Prostate gland (tissue), 2 donors: ENCODE data around the gene GREB1. TPM values are rescaled to one million over a fixed set of nuclear protein-coding genes. Genes with fewer than 3 reads are reported as not detected.
A peak's percentile ranks its signal among the peaks of the same experiment; 100 is the strongest.

ENCODE experiments used
- DNase-seq: peaks from one replicate; pipeline ENCODE4 v3.0.0-alpha.2; 2019; ENCODE audit warnings: low spot score
- H3K27ac ChIP-seq, 2 donors: fragments of 200-600 bp; sonication (generic); 2 replicates each; pipeline ENCODE4 v1.5.1; 2017 to 2019
- H3K27me3 ChIP-seq: fragments of 200-600 bp; sonication (generic); replicated peaks from 2 replicates; pipeline ENCODE4 v1.5.1; 2019; ENCODE audit not compliant: insufficient read depth
- H3K36me3 ChIP-seq, 2 donors: fragments of 200-600 bp; sonication (generic); 1 replicate in 1 of 2; 2 replicates in 1 of 2; pipeline versions ENCODE4 v1.5.1 to v1.8.1; 2017 to 2019
- H3K4me1 ChIP-seq: fragments of 200-600 bp; sonication (generic); replicated peaks from 2 replicates; pipeline ENCODE4 v1.5.1; 2019
- H3K4me3 ChIP-seq, 2 donors: fragments of 200-600 bp; sonication (generic); 2 replicates each; pipeline ENCODE4 v1.5.1; 2017 to 2019
- H3K9me3 ChIP-seq: fragments of 200-600 bp; sonication (generic); 2 replicates; pipeline ENCODE4 v1.5.1; 2017
- CTCF ChIP-seq, 4 experiments: fragments of 200-600 bp in 2 of 4; fragments of 450-650 bp in 2 of 4; sonication (generic) in 2 of 4; IDR thresholded peaks; 1 replicate in 3 of 4; 2 replicates in 1 of 4; pipeline ENCODE4 v1.5.1; 2016 to 2019; ENCODE audit warnings: antibody characterized with exemption in 4 of 4, mild to moderate bottlenecking in 2 of 4, moderate library complexity in 2 of 4
- POLR2A ChIP-seq: fragments of 450-650 bp; IDR thresholded peaks from one replicate; pipeline ENCODE4 v1.6.1; 2016; ENCODE audit warnings: antibody characterized with exemption, mild to moderate bottlenecking
- POLR2AphosphoS5 ChIP-seq: sonication (generic); formaldehyde crosslinking; IDR thresholded peaks from one replicate; pipeline ENCODE4 v1.6.1; 2017; ENCODE audit warnings: antibody characterized with exemption
- WGBS: methylation state at CpG from one replicate; pipeline ENCODE4 v1.1.5; 2018; 5-methylcytosine and 5-hydroxymethylcytosine counted together
- intact Hi-C: fragments of 100-400 bp; cut with DNase I; formaldehyde crosslinking; loops from one replicate; pipeline ENCODE4 v1.14.2; 2022
- total RNA-seq, 2 donors: library from RNA; depleted of rRNA; stranded (reverse); fragments of >200 nt; gene quantifications; one replicate each; pipeline ENCODE4 v1.1.0, GENCODE V29; 2016

The GREB1 gene
- total RNA-seq, 2 donors from 2014 or later, result 224 to 392 TPM

- Histone ChIP-seq H3K36me3 (no peaks in the 10 kb centered on the region), H3K4me1 (no peaks in the 10 kb centered on the region), H3K9me3 (no peaks in the 10 kb centered on the region), H3K27ac (peak overlapping the region; percentile 37 to 57), H3K27me3 (no peaks in the 10 kb centered on the region), H3K4me3 (no peak overlapping the region)
- TF ChIP-seq CTCF (IDR thresholded peaks at IDR 0.05) (no peak), POLR2AphosphoS5 (peak; percentile 65)
- 29% methylated on average over 8 of the region's 8 CpGs for WGBS
- intact Hi-C loops, result no loop called here
- DNase-seq, result peak; percentile 32
Observed at GRCh38 chr2:11508279-11508678, 25.6 kb upstream of the GREB1 start.

GRCh38 chr2:11509657-11510360 lies 24.0 kb upstream of the GREB1 start:
- WGBS, result 86% methylated on average over 3 of the region's 3 CpGs
- intact Hi-C loops, result no loop called here
- H3K36me3 ChIP-seq, result no peaks in the 10 kb centered on the region

GRCh38 chr2:11512431-11512830 lies 21.4 kb upstream of the GREB1 start:
- WGBS, result 70% methylated on average over 5 of the region's 5 CpGs
- H3K27ac ChIP-seq, result no peak overlapping the region
- no peaks in the 10 kb centered on the region for H3K4me1 ChIP-seq
- DNase-seq, result no peak
- no peak for TF ChIP-seq CTCF (IDR thresholded peaks at IDR 0.05)
- no peak for TF ChIP-seq POLR2AphosphoS5
- no peak for TF ChIP-seq POLR2A
- H3K9me3 ChIP-seq, result no peaks in the 10 kb centered on the region
- no peak overlapping the region for H3K4me3 ChIP-seq
- intact Hi-C loops, result no loop called here
- no peaks in the 10 kb centered on the region for H3K36me3 ChIP-seq
- H3K27me3 ChIP-seq, result no peaks in the 10 kb centered on the region

More at GRCh38 chr2:11509657-11510360, 24.0 kb upstream of the GREB1 start:
- no peaks in the 10 kb centered on the region for H3K4me1 ChIP-seq
- H3K9me3 ChIP-seq, result no peaks in the 10 kb centered on the region
- TF ChIP-seq POLR2AphosphoS5, result no peak
- TF ChIP-seq POLR2A, result no peak
- TF ChIP-seq CTCF (IDR thresholded peaks at IDR 0.05), result no peak
- no peak for DNase-seq
- no peak overlapping the region for H3K4me3 ChIP-seq
- no peak overlapping the region for H3K27ac ChIP-seq
- no peaks in the 10 kb centered on the region for H3K27me3 ChIP-seq

GRCh38 chr2:11513319-11513718 lies 20.5 kb upstream of the GREB1 start:
- DNase-seq, result no peak
- TF ChIP-seq CTCF (IDR thresholded peaks at IDR 0.05) (no peak), POLR2A (no peak)

GRCh38 chr2:11514081-11514730 lies 19.6 kb upstream of the GREB1 start:
- Histone ChIP-seq H3K27ac (peak overlapping the region in 1 of 2 donors; percentile 2), H3K36me3 (no peaks in the 10 kb centered on the region), H3K27me3 (no peaks in the 10 kb centered on the region), H3K4me1 (no peaks in the 10 kb centered on the region), H3K9me3 (no peaks in the 10 kb centered on the region), H3K4me3 (no peak overlapping the region)
- intact Hi-C loops, result no loop called here
- WGBS, result 55% methylated on average over 3 of the region's 3 CpGs
- DNase-seq, result no peak
- TF ChIP-seq POLR2A (no peak), POLR2AphosphoS5 (peak; percentile 67), CTCF (IDR thresholded peaks at IDR 0.05) (no peak)

More at GRCh38 chr2:11513319-11513718, 20.5 kb upstream of the GREB1 start:
- Histone ChIP-seq H3K27me3 (no peaks in the 10 kb centered on the region), H3K36me3 (no peaks in the 10 kb centered on the region), H3K4me3 (no peak overlapping the region), H3K4me1 (no peaks in the 10 kb centered on the region), H3K27ac (no peak overlapping the region), H3K9me3 (no peaks in the 10 kb centered on the region)
- intact Hi-C loops, result no loop called here
- WGBS, result 96% methylated on average over 5 of the region's 5 CpGs
